HG03196 (cell line): ENCODE measurements around the gene ATXN7L1.
"Not testable (repeated sequence)": the region's sequence is repeated elsewhere in the genome, so short reads cannot be mapped to it uniquely, and the experiment has no call there.

Experiments
- ATAC-seq: cut with Tn5 transposase; IDR thresholded peaks from one replicate; pipeline ENCODE4 v1.9.1; 2021; ENCODE audit not compliant: unreplicated experiment

The ATXN7L1 gene

DNA sequence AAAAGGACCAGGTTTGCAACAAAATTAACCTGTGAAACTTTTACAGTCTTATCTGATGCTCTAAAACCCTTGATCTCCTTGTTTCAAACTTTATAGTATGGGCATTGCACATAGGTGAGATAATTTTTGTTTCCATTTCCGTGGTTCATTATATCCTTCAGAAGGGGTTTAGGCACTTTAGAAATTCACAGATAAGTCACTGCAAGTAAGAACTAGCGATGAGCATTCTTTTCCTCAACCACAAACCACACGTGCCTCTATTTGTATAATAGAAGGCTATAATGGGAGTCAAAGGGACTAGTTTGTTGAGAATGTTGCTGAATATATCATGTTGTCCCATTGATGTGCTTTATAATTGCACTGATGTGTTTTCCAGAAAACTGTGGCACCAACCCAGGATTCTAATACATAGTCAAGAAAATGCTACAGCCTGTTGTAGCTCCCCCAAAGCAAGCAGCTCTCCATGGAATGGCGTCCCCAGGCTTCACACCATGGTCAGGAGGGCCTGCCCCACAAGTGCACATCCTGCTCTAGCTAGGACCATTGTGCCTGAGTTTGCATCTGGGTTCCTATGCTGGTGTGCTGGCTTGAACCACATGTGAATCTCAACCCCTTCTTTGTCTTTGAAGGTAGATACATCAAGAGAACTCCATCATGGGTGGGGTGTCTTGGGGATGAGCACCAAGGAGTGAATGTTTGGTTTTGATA, 14.0 kb upstream of the ATXN7L1 start:
- no peak for ATAC-seq

- ATAC-seq, result no peak
Observed at GRCh38 chr7:105887569-105888189, 11.3 kb upstream of the ATXN7L1 start.

DNA sequence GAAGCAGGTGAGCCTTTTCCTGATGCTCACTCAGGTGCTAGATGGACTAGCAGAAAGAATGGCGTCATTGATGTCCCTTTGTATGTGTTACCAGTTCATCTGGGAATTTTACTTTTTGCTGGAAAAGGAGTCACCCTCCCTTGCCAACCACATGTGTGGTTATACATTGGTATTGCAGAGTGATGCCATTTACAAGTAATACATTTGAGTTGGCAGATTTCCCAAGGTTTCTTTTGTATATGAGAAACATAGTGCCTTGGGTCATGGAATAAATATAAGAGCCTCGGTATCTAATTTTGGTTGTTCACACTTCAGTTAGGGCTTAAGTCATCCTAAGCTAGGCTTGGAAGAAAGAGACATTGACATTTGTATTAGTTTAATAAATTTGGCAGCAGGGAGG, 10.4 kb upstream of the ATXN7L1 start:
- ATAC-seq, result no peak

DNA sequence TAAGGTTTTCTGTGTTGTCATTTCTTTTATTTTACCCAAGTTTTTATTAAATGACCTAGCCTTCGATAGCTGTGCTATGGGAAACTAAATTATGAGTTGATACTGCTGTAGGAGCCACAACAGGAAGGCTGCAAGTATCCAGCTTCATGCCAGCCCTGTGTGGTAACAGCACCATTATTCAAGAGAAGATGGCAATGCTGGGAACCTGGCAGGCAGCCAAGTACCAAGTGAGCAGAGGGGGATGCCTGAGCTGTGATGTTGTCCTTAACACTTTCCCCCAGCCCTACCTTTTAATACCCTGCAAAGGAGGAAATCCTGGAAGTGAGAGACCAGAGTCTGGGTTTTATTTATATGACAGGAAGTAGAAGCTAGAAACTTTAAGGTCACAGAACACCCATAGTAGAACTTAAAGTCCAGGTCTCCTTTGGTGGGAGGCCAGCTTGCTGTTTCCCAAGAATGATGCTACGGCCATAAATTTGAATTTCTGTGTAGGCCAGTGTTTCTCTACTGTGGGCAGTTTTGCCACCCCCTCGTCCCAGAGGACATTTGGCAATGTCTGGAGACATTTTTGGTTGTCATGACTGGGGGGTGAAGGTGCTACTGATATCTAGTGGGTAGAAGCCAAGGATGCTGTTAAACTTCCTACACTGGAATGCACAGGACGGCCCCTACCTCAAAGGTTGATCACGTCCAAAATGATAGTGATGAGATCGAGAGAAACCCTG, 9.2 kb upstream of the ATXN7L1 start:
- ATAC-seq, result no peak

DNA sequence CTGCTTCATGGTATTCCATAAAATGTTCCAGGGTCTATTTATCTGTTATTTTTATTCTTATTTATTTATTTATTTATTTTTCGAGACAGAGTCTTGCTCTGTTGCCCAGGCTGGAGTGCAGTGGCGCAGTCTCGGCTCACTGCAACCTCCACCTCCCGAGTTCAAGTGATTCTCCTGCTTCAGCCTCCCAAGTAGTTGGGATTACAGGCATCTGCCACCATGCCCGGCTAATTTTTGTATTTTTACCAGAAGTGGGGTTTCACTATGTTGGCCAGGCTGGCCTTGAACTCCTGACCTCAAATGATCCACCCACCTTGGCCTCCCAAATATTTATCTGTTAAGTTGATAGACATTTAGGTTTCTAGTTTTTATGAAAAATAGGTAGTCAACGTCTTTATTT, 6.8 kb upstream of the ATXN7L1 start:
- ATAC-seq, result not testable (repeated sequence)

GRCh38 chr7:105881439-105881838, 5.0 kb upstream of the ATXN7L1 start:
- no peak for ATAC-seq

DNA sequence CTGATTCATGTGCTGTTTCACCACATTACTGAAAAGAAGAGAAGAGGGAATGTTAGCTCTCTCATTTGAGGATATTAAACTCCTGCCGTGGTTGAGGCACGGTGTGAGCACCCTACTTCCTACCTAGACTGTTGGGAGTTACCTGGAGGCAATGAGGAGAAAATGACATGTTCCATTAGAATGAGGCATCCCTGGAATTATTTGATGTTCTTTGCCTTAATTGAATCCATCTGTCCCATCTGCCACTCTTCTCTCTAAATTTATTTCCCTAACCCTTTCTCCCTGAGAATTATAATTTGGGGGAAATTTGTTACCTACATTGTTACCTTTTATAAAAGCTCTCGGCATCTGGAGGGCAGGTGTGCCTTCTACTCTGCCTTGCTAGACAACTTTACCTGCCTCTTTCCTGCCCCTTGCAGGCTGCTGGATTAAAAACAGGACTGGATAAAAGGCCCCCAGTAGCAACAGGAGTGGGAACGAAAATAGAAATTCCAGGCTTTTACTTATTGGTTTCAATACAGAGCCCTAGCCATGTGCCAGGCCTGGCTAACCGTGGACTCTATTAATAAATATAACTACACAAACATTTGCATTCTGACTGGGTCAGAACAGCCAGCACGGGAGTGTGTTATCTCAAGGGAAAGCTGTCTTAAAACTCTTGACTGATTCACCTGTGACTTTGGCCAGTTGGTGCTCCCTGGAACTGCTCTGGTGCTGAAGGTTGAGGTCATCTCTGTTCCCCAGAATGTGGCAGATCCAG, 4.4 kb upstream of the ATXN7L1 start:
- no peak for ATAC-seq

- ATAC-seq, result no peak
Observed at GRCh38 chr7:105879782-105880181, 3.4 kb upstream of the ATXN7L1 start.

- no peak for ATAC-seq
Observed at GRCh38 chr7:105878746-105879605, 2.6 kb upstream of the ATXN7L1 start.

DNA sequence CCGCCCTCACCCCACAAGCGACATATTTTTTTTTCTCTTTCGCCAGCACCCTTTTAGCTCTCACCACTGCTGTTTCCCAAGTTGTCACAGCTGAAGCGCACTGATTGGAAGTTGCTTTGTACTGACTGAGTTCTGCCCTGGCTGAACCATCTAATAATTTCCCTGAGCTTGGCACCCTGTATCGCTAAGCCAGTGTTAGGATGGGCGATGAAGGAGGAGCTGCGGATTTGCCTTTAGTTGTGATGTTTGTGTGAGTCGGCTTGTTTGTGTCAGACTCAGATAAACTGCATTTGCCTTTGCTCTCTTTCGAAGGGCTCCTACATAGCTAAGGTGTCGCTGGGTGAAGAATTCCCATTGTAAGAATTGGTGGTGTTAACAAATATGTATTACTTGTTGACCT, 1.3 kb upstream of the ATXN7L1 start:
- ATAC-seq, result no peak

GRCh38 chr7:105876964-105877601, 684 bp upstream of the ATXN7L1 start:
- ATAC-seq, result no peak

GRCh38 chr7:105875505-105875904, 894 bp downstream of the ATXN7L1 start:
- ATAC-seq, result no peak

DNA sequence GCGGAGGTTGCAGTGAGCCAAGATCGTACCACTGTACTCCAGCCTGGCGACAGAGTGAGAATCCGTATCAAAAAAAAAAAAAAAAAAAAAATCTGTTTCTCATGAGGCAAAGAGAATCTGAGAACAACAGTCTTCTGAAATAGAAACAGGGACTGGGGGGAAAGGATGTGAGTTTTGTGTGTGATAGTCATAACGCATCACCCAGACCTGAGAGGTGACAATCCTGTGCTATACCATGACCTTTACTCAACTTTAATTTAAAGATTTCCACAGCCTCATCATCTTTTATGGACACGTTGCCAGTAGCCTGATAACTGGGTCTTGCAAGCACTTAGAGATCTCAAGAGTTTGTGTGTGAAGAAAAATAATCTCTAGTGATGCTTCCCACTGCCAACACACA, 2.3 kb downstream of the ATXN7L1 start:
- ATAC-seq, result no peak

DNA sequence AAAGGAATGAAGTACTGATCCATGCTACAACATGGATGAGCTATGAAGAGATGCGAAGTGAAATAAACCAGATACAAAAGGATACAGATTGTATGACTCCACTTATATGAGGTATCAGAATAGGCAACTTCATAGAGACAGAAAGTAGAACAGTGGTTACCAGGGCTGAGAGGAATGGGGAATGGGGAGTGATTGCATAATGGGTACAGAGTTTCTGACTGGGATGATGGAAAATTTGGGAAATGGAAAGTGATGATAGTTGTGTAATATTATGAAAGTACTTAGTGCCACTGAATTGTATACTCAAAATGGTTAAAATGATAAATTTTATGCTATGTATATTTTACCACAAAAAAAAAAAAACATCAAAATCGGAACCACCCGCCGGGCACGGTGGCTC, 3.9 kb downstream of the ATXN7L1 start:
- no peak for ATAC-seq

DNA sequence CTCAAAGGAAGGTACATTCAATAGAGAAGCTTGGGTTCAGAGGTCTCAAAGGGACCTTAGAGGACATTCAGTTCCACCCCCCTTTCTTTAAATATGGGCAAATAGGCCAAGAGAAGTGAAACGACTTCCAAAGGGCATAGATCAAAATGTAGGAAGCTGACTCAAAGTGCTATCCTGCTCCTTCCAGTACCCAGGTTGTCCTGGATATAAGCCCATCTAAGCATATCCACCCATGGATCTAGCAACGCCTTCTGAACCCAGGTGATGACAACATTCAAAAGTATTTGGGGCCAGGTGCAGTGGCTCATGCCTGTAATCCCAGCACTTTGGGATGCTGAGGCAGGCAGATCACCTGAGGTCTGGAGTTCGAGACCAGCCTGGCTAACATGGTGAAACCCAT, 5.3 kb downstream of the ATXN7L1 start:
- no peak for ATAC-seq

GRCh38 chr7:105866102-105866801, 10.1 kb downstream of the ATXN7L1 start:
- no peak for ATAC-seq

DNA sequence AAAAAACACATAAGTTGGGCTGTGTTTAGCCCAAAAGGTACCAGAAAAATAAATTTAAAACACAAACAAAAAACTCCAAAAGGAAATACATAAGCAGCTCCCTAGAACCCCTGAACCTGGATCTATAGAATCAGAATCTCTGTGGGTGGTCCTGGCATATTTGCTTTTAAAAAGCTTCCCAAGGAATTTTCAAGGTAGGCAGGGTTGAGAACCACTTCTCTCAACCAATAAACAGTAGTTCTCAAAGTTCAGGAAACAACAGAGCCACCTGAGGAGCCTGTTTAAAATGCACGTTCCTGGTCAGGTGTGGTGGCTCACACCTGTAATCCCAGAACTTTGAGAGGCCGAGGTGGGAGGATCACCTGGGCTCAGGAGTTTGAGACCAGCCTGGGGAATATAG, 12.5 kb downstream of the ATXN7L1 start:
- no peak for ATAC-seq

DNA sequence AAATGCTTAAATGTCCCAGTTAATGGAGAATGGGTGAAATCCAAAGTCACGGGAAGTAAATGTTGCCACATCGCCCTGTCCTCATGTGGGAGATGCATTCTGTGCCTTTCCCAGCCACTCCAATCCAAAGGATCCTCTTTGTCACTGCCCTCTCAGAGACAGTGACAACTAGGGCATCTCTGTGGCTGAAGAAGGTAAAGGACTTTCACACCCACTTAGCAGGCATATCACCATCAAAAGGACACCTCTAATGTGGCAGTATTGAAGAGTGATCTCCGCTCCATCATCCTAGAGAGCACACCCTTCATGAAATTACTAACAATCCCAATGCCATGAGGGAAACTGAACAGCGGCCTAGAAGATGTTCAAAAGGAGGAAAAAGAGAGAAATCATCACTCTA, 13.6 kb downstream of the ATXN7L1 start:
- ATAC-seq, result no peak

DNA sequence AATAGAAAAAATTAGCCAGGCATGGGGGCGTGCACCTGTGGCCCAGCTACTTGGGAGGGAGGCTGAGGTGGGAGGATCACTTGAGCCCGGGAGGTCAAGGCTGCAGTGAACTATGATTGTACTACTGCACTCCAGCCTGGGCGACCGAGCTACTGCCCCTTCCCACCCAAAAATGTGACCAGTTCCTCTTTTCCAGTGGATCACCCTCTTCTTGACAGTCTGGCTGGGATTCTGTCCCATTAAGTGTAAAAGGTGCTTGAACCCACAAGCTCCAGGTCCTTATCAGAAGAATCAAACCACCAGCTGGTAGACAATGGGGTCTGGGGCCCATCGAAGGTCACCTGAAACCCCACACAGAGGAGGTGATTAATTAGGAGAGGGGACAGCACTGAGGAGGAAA, 14.1 kb downstream of the ATXN7L1 start:
- ATAC-seq, result no peak

DNA sequence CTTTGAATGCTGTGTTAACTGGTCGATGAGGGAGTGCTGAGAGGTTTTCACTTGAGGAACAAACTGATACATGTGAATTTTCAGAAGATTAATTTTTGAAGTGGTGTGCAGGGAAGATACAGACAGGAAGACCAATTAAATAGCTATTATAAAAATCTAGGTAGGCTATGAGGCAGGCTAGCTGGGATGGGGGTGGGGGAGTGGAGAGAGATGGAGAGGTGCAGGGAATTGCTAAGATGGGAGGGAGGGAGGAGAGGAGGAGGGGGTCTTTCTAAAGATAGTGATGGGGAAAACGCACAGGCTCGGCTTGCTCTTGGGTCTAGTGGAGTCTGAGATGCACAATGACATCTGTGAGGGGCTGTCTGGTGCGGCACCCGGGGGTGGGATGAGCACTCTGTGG, 15.2 kb downstream of the ATXN7L1 start:
- ATAC-seq, result no peak
